Measurements from ENCODE around the gene DPP6.

- TF ChIP-seq CTCF (optimal IDR thresholded peaks at IDR 0.05 in 1 of 3, IDR thresholded peaks at IDR 0.05 in 1 of 3, conservative IDR thresholded peaks at IDR 0.05 in 1 of 3; ENCODE audit: extremely low read depth in 1 of 3, insufficient read depth in 2 of 3, low read length in 3 of 3): no peak
- no peak for TF ChIP-seq EZH2 (IDR thresholded peaks at IDR 0.05; ENCODE audit: low read length)
Observed at GRCh38 chr7:154696556-154696955, 644.4 kb downstream of the DPP6 start.

Data from keratinocyte (primary cell).